ENCODE data around the gene ANKRD30A.

GRCh38 chr10:37206132-37206531 is 80.7 kb downstream of the ANKRD30A start:
- no peak for TF ChIP-seq CTCF (IDR thresholded peaks at IDR 0.05; ENCODE audit: low read depth, low read length, missing input control)
- no peak for TF ChIP-seq MAX (IDR thresholded peaks at IDR 0.05)
- no peak for TF ChIP-seq ATF3 (IDR thresholded peaks at IDR 0.05)
- no peak for TF ChIP-seq RXRA (IDR thresholded peaks at IDR 0.05)
- no peak for TF ChIP-seq YY1 (IDR thresholded peaks at IDR 0.05)
- no peak for TF ChIP-seq REST (IDR thresholded peaks at IDR 0.05)
- TF ChIP-seq EGR1 (IDR thresholded peaks at IDR 0.05; ENCODE audit: low read depth in 2 of 2): no peak

Measured in liver (tissue), 3 donors.